DND-41 (cell line): Measurements from ENCODE around the gene EVI5L.

Source experiments
- EZH2 ChIP-seq: IDR thresholded peaks from 3 replicates; pipeline ENCODE4 v1.6.1; 2012; ENCODE audit warnings: borderline replicate concordance, low read depth, mild to moderate bottlenecking, moderate library complexity, low read length, inconsistent platforms; ENCODE audit not compliant: severe bottlenecking
- TF ChIP-seq, protein P1 (sequence below): IDR thresholded peaks from 2 replicates; pipeline ENCODE4 v1.5.1; 2012; ENCODE audit warnings: borderline replicate concordance, low read length, moderate library complexity, mild to moderate bottlenecking; ENCODE audit not compliant: poor library complexity, severe bottlenecking; ENCODE audit errors: extremely low read depth

DNA sequence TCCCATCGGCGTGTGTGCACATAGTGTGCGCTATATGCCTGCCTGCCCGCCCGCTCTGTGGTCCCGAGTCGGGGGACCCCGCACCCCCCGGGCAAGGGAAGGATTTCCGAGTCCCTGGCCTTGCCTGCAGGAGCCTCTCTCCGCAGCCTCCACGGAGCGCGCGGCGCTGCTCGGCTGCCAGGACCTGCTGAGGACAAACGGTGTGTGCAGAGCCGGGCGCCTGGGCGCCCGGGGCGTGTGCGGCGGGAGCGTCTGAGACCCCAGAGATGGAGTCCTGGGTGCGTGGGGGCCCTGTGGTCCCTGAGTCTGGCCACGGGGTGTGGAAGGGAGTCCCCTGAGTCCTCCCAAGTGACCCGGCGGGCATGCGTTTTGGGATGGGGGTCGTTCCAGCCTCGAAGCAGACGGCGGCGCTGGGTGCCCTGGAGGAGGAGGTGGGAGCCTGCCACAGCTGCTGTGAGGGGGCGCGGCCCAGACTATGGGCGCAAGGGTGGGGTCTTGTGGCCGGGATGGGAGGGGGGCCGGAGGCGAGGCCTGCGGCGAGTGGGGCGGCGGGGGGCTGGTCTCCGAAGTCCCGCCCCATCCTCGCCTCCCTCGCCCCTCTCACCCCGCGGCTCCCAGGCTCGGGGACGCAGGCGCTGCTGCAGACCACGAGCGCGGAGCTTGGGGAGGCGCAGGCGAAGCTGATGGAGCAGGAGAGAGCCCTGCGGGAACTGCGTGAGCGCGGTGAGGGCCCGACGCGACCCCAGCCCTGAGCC lies 41.7 kb upstream of the EVI5L start:
- TF ChIP-seq, protein P1, sequence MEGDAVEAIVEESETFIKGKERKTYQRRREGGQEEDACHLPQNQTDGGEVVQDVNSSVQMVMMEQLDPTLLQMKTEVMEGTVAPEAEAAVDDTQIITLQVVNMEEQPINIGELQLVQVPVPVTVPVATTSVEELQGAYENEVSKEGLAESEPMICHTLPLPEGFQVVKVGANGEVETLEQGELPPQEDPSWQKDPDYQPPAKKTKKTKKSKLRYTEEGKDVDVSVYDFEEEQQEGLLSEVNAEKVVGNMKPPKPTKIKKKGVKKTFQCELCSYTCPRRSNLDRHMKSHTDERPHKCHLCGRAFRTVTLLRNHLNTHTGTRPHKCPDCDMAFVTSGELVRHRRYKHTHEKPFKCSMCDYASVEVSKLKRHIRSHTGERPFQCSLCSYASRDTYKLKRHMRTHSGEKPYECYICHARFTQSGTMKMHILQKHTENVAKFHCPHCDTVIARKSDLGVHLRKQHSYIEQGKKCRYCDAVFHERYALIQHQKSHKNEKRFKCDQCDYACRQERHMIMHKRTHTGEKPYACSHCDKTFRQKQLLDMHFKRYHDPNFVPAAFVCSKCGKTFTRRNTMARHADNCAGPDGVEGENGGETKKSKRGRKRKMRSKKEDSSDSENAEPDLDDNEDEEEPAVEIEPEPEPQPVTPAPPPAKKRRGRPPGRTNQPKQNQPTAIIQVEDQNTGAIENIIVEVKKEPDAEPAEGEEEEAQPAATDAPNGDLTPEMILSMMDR = no peak
- TF ChIP-seq EZH2 = no peak
